ENCODE results near the gene MTFMT. TPM values are rescaled to one million over a fixed set of nuclear protein-coding genes. Genes with fewer than 3 reads are reported as not detected.

The MTFMT gene
- total and polyA plus RNA-seq, 12 donors = 5.2 to 42.8 (median 16.5) TPM

- H3K4me3 ChIP-seq = no peak overlapping the region
- no peaks in the 10 kb centered on the region for H3K36me3 ChIP-seq (replicated peaks in 1 of 2)
- H3K4me1 ChIP-seq (replicated peaks in 1 of 2) = peaks cover 0 to 11% of the 10 kb centered on the region in 2 donors
- 76 to 97% (median 81%) methylated on average over 5 of the region's 5 CpGs for WGBS, 4 donors
- H3K9me3 ChIP-seq (replicated peaks in 1 of 3) = no peaks in the 10 kb centered on the region
- intact Hi-C loops (cut with DNase I) = no loop called here
- peaks cover 22% of the 10 kb centered on the region for H3K27me3 ChIP-seq
- TF ChIP-seq CTCF (IDR thresholded peaks at IDR 0.05) = no peak
- no peak for TF ChIP-seq POLR2A (IDR thresholded peaks at IDR 0.05)
- DNase-seq = no peak
- H3K27ac ChIP-seq = no peak overlapping the region
Measured at GRCh38 chr15:65062726-65063125, 33.3 kb upstream of the MTFMT start.

GRCh38 chr15:65062061-65062460 is 32.6 kb upstream of the MTFMT start:
- no peaks in the 10 kb centered on the region for H3K9me3 ChIP-seq (replicated peaks in 1 of 3)
- no peak overlapping the region for H3K4me3 ChIP-seq
- peaks cover 0 to 11% of the 10 kb centered on the region in 2 donors for H3K4me1 ChIP-seq (replicated peaks in 1 of 2)
- no peaks in the 10 kb centered on the region for H3K36me3 ChIP-seq (replicated peaks in 1 of 2)
- TF ChIP-seq CTCF (IDR thresholded peaks at IDR 0.05) = no peak
- TF ChIP-seq POLR2A (IDR thresholded peaks at IDR 0.05) = no peak
- no peak for DNase-seq
- no peak overlapping the region for H3K27ac ChIP-seq
- intact Hi-C loops (cut with DNase I) = no loop called here
- peaks cover 15% of the 10 kb centered on the region for H3K27me3 ChIP-seq
- WGBS, 4 donors = 76 to 93% (median 90%) methylated on average over 5 of the region's 5 CpGs

GRCh38 chr15:65060641-65061397 is 31.4 kb upstream of the MTFMT start:
- Histone ChIP-seq H3K27ac (peak overlapping the region in 2 of 5 donors; percentile 32 to 34), H3K9me3 (replicated peaks in 1 of 3) (no peaks in the 10 kb centered on the region), H3K4me1 (replicated peaks in 1 of 2) (peaks cover 0 to 11% of the 10 kb centered on the region in 2 donors), H3K27me3 (peaks cover 7% of the 10 kb centered on the region), H3K36me3 (replicated peaks in 1 of 2) (no peaks in the 10 kb centered on the region), H3K4me3 (no peak overlapping the region)
- 48 to 75% (median 63%) methylated on average over 5 to 6 of the region's 6 CpGs for WGBS, 4 donors
- TF ChIP-seq POLR2A (IDR thresholded peaks at IDR 0.05) (no peak), CTCF (IDR thresholded peaks at IDR 0.05) (no peak)
- intact Hi-C loops (cut with DNase I) = no loop called here
- DNase-seq = peak; percentile 41 to 83 (median 76)

- H3K27ac ChIP-seq = peak overlapping the region in 1 of 5 donors; percentile 34
- peak in 1 of 7 donors; percentile 9 for DNase-seq
- WGBS, 4 donors = 76 to 87% (median 77%) methylated on average over 4 of the region's 4 CpGs
- no peak overlapping the region for H3K4me3 ChIP-seq
- H3K36me3 ChIP-seq (replicated peaks in 1 of 2) = no peaks in the 10 kb centered on the region
- TF ChIP-seq POLR2A (IDR thresholded peaks at IDR 0.05) = no peak
- no peak for TF ChIP-seq CTCF (IDR thresholded peaks at IDR 0.05)
- peaks cover under 1% of the 10 kb centered on the region for H3K27me3 ChIP-seq
- no peaks in the 10 kb centered on the region for H3K9me3 ChIP-seq (replicated peaks in 1 of 3)
- H3K4me1 ChIP-seq (replicated peaks in 1 of 2) = peaks cover 0 to 11% of the 10 kb centered on the region in 2 donors
- intact Hi-C loops (cut with DNase I) = loop anchor here in 1 of 2 donors (10.0 kb wide), 1 partner anchor 45 kb away; no protein-coding TSS in a partner anchor
Measured at GRCh38 chr15:65059931-65060596, 30.6 kb upstream of the MTFMT start.

Measured in adrenal gland (tissue), 12 donors.